ENCODE measurements around the gene CERK. TPM values are rescaled to one million over a fixed set of nuclear protein-coding genes. Genes with fewer than 3 reads are reported as not detected.

Gene CERK
- total and polyA plus RNA-seq, 2 of the 13 experiments (the other 11 are each of a cell fraction or from before 2014, with no cell fraction given) = 40.3 to 41.9 TPM

GRCh38 chr22:46744581-46744980, 6.5 kb upstream of the CERK start (continued):
- TF ChIP-seq PAXIP1 (CRISPR knock-in tag; conservative IDR thresholded peaks at IDR 0.05) = peak; percentile 81
- TF ChIP-seq FOXK2 (IDR thresholded peaks at IDR 0.05) = no peak
- TF ChIP-seq ZNF275 (CRISPR knock-in tag; IDR thresholded peaks at IDR 0.05; ENCODE audit: borderline replicate concordance) = no peak
- no peak for TF ChIP-seq ZNF703 (CRISPR knock-in tag; IDR thresholded peaks at IDR 0.05; ENCODE audit: borderline replicate concordance)
- TF ChIP-seq NONO (IDR thresholded peaks at IDR 0.05) = no peak
- TF ChIP-seq NONO (CRISPR knock-in tag; conservative IDR thresholded peaks at IDR 0.05) = no peak
- TF ChIP-seq KDM6A (CRISPR knock-in tag; IDR thresholded peaks at IDR 0.05; ENCODE audit: low read depth) = peak; percentile 72
- TF ChIP-seq DMTF1 (CRISPR knock-in tag; IDR thresholded peaks at IDR 0.05) = no peak
- TF ChIP-seq SP140L (CRISPR knock-in tag; IDR thresholded peaks at IDR 0.05; ENCODE audit: borderline replicate concordance) = no peak
- TF ChIP-seq ZNF614 (CRISPR knock-in tag; IDR thresholded peaks at IDR 0.05; ENCODE audit: borderline replicate concordance) = no peak
- TF ChIP-seq ZNF33A (CRISPR knock-in tag; IDR thresholded peaks at IDR 0.05; ENCODE audit: borderline replicate concordance) = no peak
- no peak for TF ChIP-seq PBX2 (CRISPR knock-in tag; IDR thresholded peaks at IDR 0.05)
- no peak for TF ChIP-seq E2F1 (CRISPR knock-in tag; IDR thresholded peaks at IDR 0.05)
- TF ChIP-seq RFX1 (IDR thresholded peaks at IDR 0.05) = no peak
- no peak for TF ChIP-seq ZNF503 (CRISPR knock-in tag; IDR thresholded peaks at IDR 0.05)
- no peak for TF ChIP-seq ATF1 (CRISPR knock-in tag; IDR thresholded peaks at IDR 0.05)
- no peak for TF ChIP-seq ZNF772 (CRISPR knock-in tag; IDR thresholded peaks at IDR 0.05)
- TF ChIP-seq ZKSCAN8 (CRISPR knock-in tag; IDR thresholded peaks at IDR 0.05; ENCODE audit: borderline replicate concordance) = no peak
- TF ChIP-seq MZF1 (CRISPR knock-in tag; IDR thresholded peaks at IDR 0.05; ENCODE audit: borderline replicate concordance) = no peak

Data from HepG2 (cell line).